ENCODE data around the gene NR1I3.

The NR1I3 gene

GRCh38 chr1:161193561-161194235 is 44.3 kb downstream of the NR1I3 start:
- DNase-seq, result no peak

- peak; percentile 14 for DNase-seq
Measured at GRCh38 chr1:161192476-161193465, 45.2 kb downstream of the NR1I3 start.

- no peak for DNase-seq
Measured at GRCh38 chr1:161191971-161192370, 46.0 kb downstream of the NR1I3 start.

GRCh38 chr1:161190962-161191521 is 47.0 kb downstream of the NR1I3 start:
- DNase-seq, result no peak

- no peak for DNase-seq
Measured at GRCh38 chr1:161189036-161189435, 49.0 kb downstream of the NR1I3 start.

- no peak for DNase-seq
Measured at GRCh38 chr1:161188381-161188780, 49.6 kb downstream of the NR1I3 start.

GRCh38 chr1:161187311-161187710 is 50.7 kb downstream of the NR1I3 start:
- DNase-seq, result no peak

GRCh38 chr1:161185732-161186311 is 52.2 kb downstream of the NR1I3 start:
- DNase-seq, result no peak

- DNase-seq, result peak; percentile 57
Measured at GRCh38 chr1:161185282-161185682, 52.7 kb downstream of the NR1I3 start.

GRCh38 chr1:161182214-161182613 is 55.8 kb downstream of the NR1I3 start:
- no peak for DNase-seq

GRCh38 chr1:161180639-161181038 is 57.4 kb downstream of the NR1I3 start:
- no peak for DNase-seq

GRCh38 chr1:161179698-161180097 is 58.3 kb downstream of the NR1I3 start:
- DNase-seq, result no peak
